H1 (cell line): ENCODE results near the gene LGALS4.
"Not testable (repeated sequence)": the region's sequence is repeated elsewhere in the genome, so short reads cannot be mapped to it uniquely, and the experiment has no call there.

ENCODE experiments used
- BCL11A ChIP-seq, 2 experiments: IDR thresholded peaks; one replicate each; pipeline ENCODE4 v1.6.1; 2011; ENCODE audit warnings: low read depth in 2 of 2, low read length in 2 of 2, mild to moderate bottlenecking in 2 of 2
- BRCA1 ChIP-seq: IDR thresholded peaks from 2 replicates; pipeline ENCODE4 v1.6.1; 2012; ENCODE audit warnings: low read depth, low read length, improper control_type of control experiment
- CBX5 ChIP-seq: fragments of 300-800, 300-1000 bp; sonication (generic); IDR thresholded peaks from 2 replicates; pipeline ENCODE4 v1.7.1; 2016; ENCODE audit warnings: antibody characterized with exemption, low read length, low read depth
- EGR1 ChIP-seq: IDR thresholded peaks from 2 replicates; pipeline ENCODE4 v1.6.1; 2011; ENCODE audit warnings: low read depth, low read length, borderline replicate concordance
- FOSL1 ChIP-seq: IDR thresholded peaks from 2 replicates; pipeline ENCODE4 v1.6.1; 2011; ENCODE audit warnings: mild to moderate bottlenecking, low read depth, low read length, moderate library complexity; ENCODE audit not compliant: insufficient read depth
- POLR2A ChIP-seq, 2 experiments: IDR thresholded peaks; 1 replicate in 1 of 2; 2 replicates in 1 of 2; pipeline ENCODE4 v1.6.1; 2011; ENCODE audit warnings: low read depth in 2 of 2, low read length in 2 of 2, mild to moderate bottlenecking in 2 of 2; ENCODE audit errors: control extremely low read depth in 1 of 2
- ZNF274 ChIP-seq: IDR thresholded peaks from 2 replicates; pipeline ENCODE4 v1.7.0; 2012; ENCODE audit warnings: low read length, borderline replicate concordance; ENCODE audit errors: extremely low read depth
- TF ChIP-seq, protein P1 (sequence below), 3 experiments: IDR thresholded peaks; 1 replicate in 2 of 3; 2 replicates in 1 of 3; pipeline versions ENCODE4 v1.5.1 to v1.6.1; 2011; ENCODE audit warnings: low read length in 3 of 3, mild to moderate bottlenecking in 3 of 3, inconsistent platforms in 2 of 3, low read depth in 1 of 3, moderate library complexity in 1 of 3; ENCODE audit not compliant: insufficient read depth in 1 of 3; ENCODE audit errors: control extremely low read depth in 1 of 3
- TF ChIP-seq, protein P2 (sequence below): IDR thresholded peaks from 2 replicates; pipeline ENCODE4 v1.6.1; 2012; ENCODE audit warnings: low read length, inconsistent platforms

DNA sequence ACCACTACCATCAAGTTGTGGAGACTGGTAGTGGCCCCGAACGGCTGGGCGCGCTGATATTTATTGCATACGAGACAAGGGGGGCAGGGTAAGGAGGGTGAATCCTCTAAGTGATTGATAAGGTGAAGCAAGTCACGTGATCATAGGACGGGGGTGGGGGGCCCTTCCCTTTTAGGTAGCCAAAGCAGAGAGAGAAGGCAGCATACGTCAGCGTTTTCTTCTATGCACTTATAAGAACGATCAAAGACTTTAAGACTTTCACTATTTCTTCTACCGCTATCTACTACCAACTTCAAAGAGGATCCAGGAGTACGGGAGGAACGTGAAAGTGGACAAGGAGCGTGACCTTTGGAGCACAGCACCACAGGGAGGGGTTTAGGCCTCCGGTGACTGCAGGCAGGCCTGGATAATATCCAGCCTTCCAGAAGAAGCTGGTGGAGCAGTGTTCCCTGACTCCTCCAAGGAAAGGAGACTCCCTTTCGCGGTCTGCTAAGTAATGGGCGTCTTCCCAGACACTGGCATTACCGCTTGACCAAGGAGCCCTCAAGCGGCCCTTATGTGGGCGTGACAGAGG, 47.0 kb upstream of the LGALS4 start:
- not testable (repeated sequence) for TF ChIP-seq POLR2A (IDR thresholded peaks at IDR 0.05; ENCODE audit: control extremely low read depth in 1 of 2, low read depth in 2 of 2, low read length in 2 of 2); ZNF274; BCL11A (IDR thresholded peaks at IDR 0.05; ENCODE audit: low read depth in 2 of 2, low read length in 2 of 2); EGR1; CBX5; FOSL1; BRCA1
- TF ChIP-seq, protein P1, sequence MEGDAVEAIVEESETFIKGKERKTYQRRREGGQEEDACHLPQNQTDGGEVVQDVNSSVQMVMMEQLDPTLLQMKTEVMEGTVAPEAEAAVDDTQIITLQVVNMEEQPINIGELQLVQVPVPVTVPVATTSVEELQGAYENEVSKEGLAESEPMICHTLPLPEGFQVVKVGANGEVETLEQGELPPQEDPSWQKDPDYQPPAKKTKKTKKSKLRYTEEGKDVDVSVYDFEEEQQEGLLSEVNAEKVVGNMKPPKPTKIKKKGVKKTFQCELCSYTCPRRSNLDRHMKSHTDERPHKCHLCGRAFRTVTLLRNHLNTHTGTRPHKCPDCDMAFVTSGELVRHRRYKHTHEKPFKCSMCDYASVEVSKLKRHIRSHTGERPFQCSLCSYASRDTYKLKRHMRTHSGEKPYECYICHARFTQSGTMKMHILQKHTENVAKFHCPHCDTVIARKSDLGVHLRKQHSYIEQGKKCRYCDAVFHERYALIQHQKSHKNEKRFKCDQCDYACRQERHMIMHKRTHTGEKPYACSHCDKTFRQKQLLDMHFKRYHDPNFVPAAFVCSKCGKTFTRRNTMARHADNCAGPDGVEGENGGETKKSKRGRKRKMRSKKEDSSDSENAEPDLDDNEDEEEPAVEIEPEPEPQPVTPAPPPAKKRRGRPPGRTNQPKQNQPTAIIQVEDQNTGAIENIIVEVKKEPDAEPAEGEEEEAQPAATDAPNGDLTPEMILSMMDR (IDR thresholded peaks at IDR 0.05; ENCODE audit: control extremely low read depth in 1 of 3, insufficient read depth in 1 of 3, low read depth in 1 of 3, low read length in 3 of 3): not testable (repeated sequence)
- TF ChIP-seq, protein P2, sequence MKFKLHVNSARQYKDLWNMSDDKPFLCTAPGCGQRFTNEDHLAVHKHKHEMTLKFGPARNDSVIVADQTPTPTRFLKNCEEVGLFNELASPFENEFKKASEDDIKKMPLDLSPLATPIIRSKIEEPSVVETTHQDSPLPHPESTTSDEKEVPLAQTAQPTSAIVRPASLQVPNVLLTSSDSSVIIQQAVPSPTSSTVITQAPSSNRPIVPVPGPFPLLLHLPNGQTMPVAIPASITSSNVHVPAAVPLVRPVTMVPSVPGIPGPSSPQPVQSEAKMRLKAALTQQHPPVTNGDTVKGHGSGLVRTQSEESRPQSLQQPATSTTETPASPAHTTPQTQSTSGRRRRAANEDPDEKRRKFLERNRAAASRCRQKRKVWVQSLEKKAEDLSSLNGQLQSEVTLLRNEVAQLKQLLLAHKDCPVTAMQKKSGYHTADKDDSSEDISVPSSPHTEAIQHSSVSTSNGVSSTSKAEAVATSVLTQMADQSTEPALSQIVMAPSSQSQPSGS: not testable (repeated sequence)
